Keratinocyte (primary cell): Measurements from ENCODE around the gene NCOA7.

Experiments used
- EZH2 ChIP-seq: IDR thresholded peaks from one replicate; pipeline ENCODE4 v1.6.1; 2012; ENCODE audit warnings: inconsistent platforms, mild to moderate bottlenecking, low read length, moderate library complexity
- TF ChIP-seq, protein P1 (sequence below), 3 experiments: IDR thresholded peaks in 1 of 3; conservative IDR thresholded peaks in 1 of 3; optimal IDR thresholded peaks in 1 of 3; 2 replicates in 2 of 3; 3 replicates in 1 of 3; pipeline versions ENCODE3 to v1.5.1; 2011; ENCODE audit warnings: low read length in 3 of 3, mild to moderate bottlenecking in 3 of 3, moderate library complexity in 2 of 3, control low read depth in 1 of 3, inconsistent platforms in 1 of 3; ENCODE audit not compliant: insufficient read depth in 2 of 3; ENCODE audit errors: extremely low read depth in 1 of 3

DNA sequence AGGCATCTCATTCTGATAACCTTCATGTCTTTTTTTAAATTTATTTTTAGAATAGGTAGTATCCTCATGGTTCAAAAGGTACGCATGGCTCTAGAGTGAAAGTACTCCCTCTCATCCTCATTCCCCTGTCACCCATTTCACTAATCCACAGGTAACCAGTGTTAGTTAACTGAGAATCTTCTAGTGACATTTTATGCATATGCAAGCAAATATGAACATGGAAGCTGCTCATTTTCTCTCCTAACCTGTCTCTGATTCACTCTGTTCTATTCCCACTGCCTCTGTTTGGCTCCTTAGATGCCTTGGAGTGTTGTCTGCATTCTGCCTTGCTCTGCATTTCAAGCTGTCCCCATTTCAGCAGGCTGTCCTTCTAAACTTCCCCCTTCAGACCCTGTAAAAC, 4.5 kb downstream of the NCOA7 start:
- TF ChIP-seq, protein P1, sequence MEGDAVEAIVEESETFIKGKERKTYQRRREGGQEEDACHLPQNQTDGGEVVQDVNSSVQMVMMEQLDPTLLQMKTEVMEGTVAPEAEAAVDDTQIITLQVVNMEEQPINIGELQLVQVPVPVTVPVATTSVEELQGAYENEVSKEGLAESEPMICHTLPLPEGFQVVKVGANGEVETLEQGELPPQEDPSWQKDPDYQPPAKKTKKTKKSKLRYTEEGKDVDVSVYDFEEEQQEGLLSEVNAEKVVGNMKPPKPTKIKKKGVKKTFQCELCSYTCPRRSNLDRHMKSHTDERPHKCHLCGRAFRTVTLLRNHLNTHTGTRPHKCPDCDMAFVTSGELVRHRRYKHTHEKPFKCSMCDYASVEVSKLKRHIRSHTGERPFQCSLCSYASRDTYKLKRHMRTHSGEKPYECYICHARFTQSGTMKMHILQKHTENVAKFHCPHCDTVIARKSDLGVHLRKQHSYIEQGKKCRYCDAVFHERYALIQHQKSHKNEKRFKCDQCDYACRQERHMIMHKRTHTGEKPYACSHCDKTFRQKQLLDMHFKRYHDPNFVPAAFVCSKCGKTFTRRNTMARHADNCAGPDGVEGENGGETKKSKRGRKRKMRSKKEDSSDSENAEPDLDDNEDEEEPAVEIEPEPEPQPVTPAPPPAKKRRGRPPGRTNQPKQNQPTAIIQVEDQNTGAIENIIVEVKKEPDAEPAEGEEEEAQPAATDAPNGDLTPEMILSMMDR (optimal IDR thresholded peaks at IDR 0.05 in 1 of 3, IDR thresholded peaks at IDR 0.05 in 1 of 3, conservative IDR thresholded peaks at IDR 0.05 in 1 of 3; ENCODE audit: extremely low read depth in 1 of 3, insufficient read depth in 2 of 3, low read length in 3 of 3): no peak
- no peak for TF ChIP-seq EZH2
